Measurements from ENCODE around the gene KPNB1. TPM values are rescaled to one million over a fixed set of nuclear protein-coding genes. Genes with fewer than 3 reads are reported as not detected.
A peak's percentile ranks its signal among the peaks of the same experiment; 100 is the strongest.

Gene KPNB1
- total RNA-seq, 1 donor from 2014 or later, result 642 TPM

GRCh38 chr17:47694581-47695428 lies 45.1 kb downstream of the KPNB1 start:
- no peaks in the 10 kb centered on the region for H3K27me3 Mint-ChIP-seq (ENCODE audit: low read depth)
- no peaks in the 10 kb centered on the region for H3K36me3 Mint-ChIP-seq (ENCODE audit: low read depth)
- H3K27ac Mint-ChIP-seq (ENCODE audit: unreplicated experiment), result no peak overlapping the region
- H3K4me3 Mint-ChIP-seq, result peak overlapping the region; percentile 91
- no peaks in the 10 kb centered on the region for H3K9me3 Mint-ChIP-seq
- H3K4me1 Mint-ChIP-seq, result peaks cover 38% of the 10 kb centered on the region
- TF ChIP-seq, protein P1, sequence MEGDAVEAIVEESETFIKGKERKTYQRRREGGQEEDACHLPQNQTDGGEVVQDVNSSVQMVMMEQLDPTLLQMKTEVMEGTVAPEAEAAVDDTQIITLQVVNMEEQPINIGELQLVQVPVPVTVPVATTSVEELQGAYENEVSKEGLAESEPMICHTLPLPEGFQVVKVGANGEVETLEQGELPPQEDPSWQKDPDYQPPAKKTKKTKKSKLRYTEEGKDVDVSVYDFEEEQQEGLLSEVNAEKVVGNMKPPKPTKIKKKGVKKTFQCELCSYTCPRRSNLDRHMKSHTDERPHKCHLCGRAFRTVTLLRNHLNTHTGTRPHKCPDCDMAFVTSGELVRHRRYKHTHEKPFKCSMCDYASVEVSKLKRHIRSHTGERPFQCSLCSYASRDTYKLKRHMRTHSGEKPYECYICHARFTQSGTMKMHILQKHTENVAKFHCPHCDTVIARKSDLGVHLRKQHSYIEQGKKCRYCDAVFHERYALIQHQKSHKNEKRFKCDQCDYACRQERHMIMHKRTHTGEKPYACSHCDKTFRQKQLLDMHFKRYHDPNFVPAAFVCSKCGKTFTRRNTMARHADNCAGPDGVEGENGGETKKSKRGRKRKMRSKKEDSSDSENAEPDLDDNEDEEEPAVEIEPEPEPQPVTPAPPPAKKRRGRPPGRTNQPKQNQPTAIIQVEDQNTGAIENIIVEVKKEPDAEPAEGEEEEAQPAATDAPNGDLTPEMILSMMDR (conservative IDR thresholded peaks at IDR 0.05), result no peak
- DNase-seq (ENCODE audit: low read depth, low spot score), result no peak

DNA sequence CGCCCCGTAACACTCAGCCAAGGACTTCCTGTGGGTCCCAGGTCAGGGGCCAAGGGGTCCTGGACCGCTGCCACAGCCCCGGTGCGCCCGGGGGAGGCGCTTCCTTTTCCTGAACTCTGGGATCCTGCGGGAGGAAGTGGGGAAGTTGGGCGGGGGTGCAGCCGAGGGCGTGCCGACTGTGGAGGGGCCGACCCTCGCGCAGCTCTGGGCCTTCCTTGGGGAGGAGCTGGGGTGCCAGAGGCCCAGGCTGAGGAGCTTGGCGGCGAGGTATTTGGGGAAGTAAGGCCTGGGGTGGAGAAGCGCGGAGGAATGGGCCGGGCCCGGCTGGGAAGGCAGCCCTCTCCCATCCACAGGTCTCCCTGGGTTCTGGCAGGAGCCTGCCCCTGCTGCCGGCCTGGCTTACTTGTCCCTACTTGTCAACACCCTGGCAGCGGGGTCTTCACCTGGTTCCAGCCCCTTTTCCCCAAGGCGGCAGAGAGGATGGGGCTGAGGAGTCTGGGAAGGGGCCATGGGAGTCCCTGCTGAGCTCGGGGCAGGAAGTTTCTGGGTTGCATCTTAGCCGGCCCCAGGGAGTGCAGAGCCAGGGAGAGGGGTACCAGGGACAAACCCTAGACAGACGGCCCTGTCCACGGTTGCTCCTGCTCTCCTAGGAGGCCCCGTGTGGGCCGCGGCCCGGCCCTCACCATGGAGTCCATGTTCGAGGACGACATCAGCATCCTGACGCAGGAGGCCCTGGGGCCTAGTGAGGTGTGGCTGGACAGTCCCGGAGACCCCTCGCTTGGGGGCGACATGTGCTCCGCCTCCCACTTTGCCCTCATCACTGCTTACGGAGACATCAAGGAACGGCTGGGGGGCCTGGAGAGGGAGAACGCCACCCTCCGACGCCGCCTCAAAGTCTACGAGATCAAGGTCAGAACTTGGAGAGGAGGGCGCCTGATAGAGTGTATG lies 46.0 kb downstream of the KPNB1 start:
- Mint-ChIP-seq H3K4me1 (peaks cover 38% of the 10 kb centered on the region), H3K9me3 (no peaks in the 10 kb centered on the region), H3K27me3 (ENCODE audit: low read depth) (no peaks in the 10 kb centered on the region), H3K27ac (ENCODE audit: unreplicated experiment) (no peak overlapping the region), H3K36me3 (ENCODE audit: low read depth) (no peaks in the 10 kb centered on the region), H3K4me3 (peak overlapping the region; percentile 91)
- DNase-seq (ENCODE audit: low read depth, low spot score), result no peak
- TF ChIP-seq, protein P1 (conservative IDR thresholded peaks at IDR 0.05), result no peak

GRCh38 chr17:47696717-47697642 lies 47.3 kb downstream of the KPNB1 start:
- H3K9me3 Mint-ChIP-seq, result no peaks in the 10 kb centered on the region
- peak overlapping the region; percentile 13 for H3K27ac Mint-ChIP-seq (ENCODE audit: unreplicated experiment)
- no peaks in the 10 kb centered on the region for H3K36me3 Mint-ChIP-seq (ENCODE audit: low read depth)
- H3K4me3 Mint-ChIP-seq, result peak overlapping the region; percentile 81
- no peaks in the 10 kb centered on the region for H3K27me3 Mint-ChIP-seq (ENCODE audit: low read depth)
- peaks cover 35% of the 10 kb centered on the region for H3K4me1 Mint-ChIP-seq
- no peak for DNase-seq (ENCODE audit: low read depth, low spot score)
- TF ChIP-seq, protein P1 (conservative IDR thresholded peaks at IDR 0.05), result no peak

DNA sequence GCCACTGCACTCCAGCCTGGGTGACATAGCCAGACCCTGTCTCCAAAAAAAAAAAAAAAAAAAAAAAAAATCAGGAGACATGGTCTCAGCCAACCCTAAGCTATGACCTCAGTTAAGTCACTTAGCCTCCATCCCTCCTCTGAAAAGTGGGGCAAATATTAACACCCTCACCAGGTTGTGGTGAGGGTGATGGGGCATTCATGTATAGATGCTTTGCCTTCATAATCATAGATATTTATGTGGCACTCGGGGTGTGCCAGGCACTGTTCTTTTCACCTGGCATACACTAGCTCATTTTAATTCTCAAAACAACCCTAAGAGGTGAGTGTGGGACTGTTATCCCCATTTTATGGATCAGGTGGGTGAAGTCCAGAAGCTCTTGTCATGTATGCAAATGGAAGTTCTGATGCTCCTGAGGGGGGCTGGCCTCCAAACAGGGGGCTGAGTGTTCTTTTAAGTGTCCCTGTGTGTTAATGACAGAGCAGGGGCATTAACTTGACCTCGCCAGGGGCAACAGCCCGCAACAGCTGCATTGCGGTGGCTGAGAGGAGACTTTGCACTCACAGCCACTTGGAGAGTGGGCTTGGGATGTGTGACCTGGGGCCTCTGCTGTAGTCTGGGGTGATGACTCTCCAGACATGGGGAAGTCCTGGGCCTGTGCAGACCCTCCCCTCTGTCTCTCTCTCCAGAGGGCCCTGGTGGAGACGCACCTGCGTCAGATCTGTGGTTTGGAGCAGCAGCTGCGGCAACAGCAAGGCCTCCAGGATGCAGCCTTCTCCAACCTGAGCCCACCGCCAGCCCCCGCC lies 48.4 kb downstream of the KPNB1 start:
- Mint-ChIP-seq H3K27ac (ENCODE audit: unreplicated experiment) (peak overlapping the region; percentile 27), H3K27me3 (ENCODE audit: low read depth) (no peaks in the 10 kb centered on the region), H3K4me3 (peak overlapping the region; percentile 66), H3K36me3 (ENCODE audit: low read depth) (no peaks in the 10 kb centered on the region), H3K9me3 (no peaks in the 10 kb centered on the region), H3K4me1 (peaks cover 31% of the 10 kb centered on the region)
- DNase-seq (ENCODE audit: low read depth, low spot score), result no peak
- TF ChIP-seq, protein P1 (conservative IDR thresholded peaks at IDR 0.05), result no peak
